ENCODE results near the gene ART5.

DNA sequence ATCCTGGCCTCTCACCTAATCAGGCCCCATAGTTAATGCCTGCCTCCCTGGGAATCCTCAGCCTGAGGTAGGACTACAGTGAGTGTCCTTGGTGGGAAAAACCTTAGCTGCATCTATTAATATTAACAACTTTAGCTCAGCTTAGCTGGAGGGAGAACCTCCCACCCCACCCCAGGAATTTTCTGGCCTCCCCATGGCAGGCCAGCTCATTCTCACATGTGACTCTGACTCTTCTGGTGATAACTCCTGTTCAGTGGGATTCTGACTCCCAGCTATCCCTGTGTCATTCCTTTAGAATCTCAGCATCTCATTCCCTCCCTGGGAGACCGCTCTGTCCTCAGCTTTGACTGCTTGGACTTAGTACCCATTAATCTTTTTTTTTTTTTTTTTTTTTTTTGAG, 14.5 kb downstream of the ART5 start:
- TF ChIP-seq, protein P1, sequence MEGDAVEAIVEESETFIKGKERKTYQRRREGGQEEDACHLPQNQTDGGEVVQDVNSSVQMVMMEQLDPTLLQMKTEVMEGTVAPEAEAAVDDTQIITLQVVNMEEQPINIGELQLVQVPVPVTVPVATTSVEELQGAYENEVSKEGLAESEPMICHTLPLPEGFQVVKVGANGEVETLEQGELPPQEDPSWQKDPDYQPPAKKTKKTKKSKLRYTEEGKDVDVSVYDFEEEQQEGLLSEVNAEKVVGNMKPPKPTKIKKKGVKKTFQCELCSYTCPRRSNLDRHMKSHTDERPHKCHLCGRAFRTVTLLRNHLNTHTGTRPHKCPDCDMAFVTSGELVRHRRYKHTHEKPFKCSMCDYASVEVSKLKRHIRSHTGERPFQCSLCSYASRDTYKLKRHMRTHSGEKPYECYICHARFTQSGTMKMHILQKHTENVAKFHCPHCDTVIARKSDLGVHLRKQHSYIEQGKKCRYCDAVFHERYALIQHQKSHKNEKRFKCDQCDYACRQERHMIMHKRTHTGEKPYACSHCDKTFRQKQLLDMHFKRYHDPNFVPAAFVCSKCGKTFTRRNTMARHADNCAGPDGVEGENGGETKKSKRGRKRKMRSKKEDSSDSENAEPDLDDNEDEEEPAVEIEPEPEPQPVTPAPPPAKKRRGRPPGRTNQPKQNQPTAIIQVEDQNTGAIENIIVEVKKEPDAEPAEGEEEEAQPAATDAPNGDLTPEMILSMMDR (IDR thresholded peaks at IDR 0.05), result no peak
- TF ChIP-seq POLR2A (IDR thresholded peaks at IDR 0.05), result no peak
